ENCODE data around the gene DENND6B. TPM values are rescaled to one million over a fixed set of nuclear protein-coding genes. Genes with fewer than 3 reads are reported as not detected.
"Not testable (repeated sequence)": the region's sequence is repeated elsewhere in the genome, so short reads cannot be mapped to it uniquely, and the experiment has no call there.

The DENND6B gene
- total and polyA plus RNA-seq, 2 of the 13 experiments (the other 11 are each of a cell fraction or from before 2014, with no cell fraction given), result 0.95 to 3.8 TPM

- H3K9me3 ChIP-seq (ENCODE audit: low read length); H3K9ac ChIP-seq (ENCODE audit: insufficient read depth, low read depth, low read length); intact Hi-C loops (cut with micrococcal nuclease; ENCODE audit: unreplicated experiment); H4K20me1 ChIP-seq (ENCODE audit: insufficient read depth, low read length); H3K4me2 ChIP-seq (ENCODE audit: low read depth, low read length); FAIRE-seq; DNase-seq (ENCODE audit: low spot score); H3K27ac ChIP-seq (ENCODE audit: extremely low read length, insufficient read depth, low read length); H2AFZ ChIP-seq (ENCODE audit: low read length); H3K79me2 ChIP-seq (ENCODE audit: insufficient read depth, low read length); POLR2A ChIA-PET; ATAC-seq; H3K4me3 ChIP-seq (replicated peaks in 1 of 3; ENCODE audit: insufficient read depth in 1 of 3, low read depth in 2 of 3, low read length in 3 of 3); in situ Hi-C loops (cut with HindIII; ENCODE audit: extremely low pct_ligation_motif_present, low pct_unique_long_range_greater_than_20kb); BruUV-seq (replicated peaks): not testable (repeated sequence)
- H3K27me3 ChIP-seq (ENCODE audit: control insufficient read depth in 1 of 2, insufficient read depth in 2 of 2, low read length in 2 of 2), result peaks cover 9 to 22% of the 10 kb centered on the region in 2 experiments
- CTCF ChIA-PET (ENCODE audit: low intra/inter-chr PET ratio, low total read pairs), result interaction anchor here (1.1 to 4.2 kb wide), 3 partner anchors 23 to 68 kb away, joined by 3 to 125 read pairs (median 21); partner anchors contain the start of genes DENND6B, HDAC10 and PPP6R2
- peaks cover 11 to 14% of the 10 kb centered on the region in 2 experiments; a peak in 3 of 5 replicates for H3K36me3 ChIP-seq (replicated peaks in 1 of 2; ENCODE audit: control insufficient read depth in 1 of 2, insufficient read depth in 2 of 2, low read length in 2 of 2)
- peaks cover 29% of the 10 kb centered on the region for H3K4me1 ChIP-seq (ENCODE audit: insufficient read depth, low read length)
- 93% methylated on average over 8 of the region's 10 CpGs for WGBS (ENCODE audit: low lambda C conversion rate)
Measured at GRCh38 chr22:50273781-50274180, 53.0 kb downstream of the DENND6B start.

GRCh38 chr22:50273352-50273751 lies 53.5 kb downstream of the DENND6B start:
- POLR2A ChIA-PET, result not testable (repeated sequence)

More at GRCh38 chr22:50273352-50273751, 53.5 kb downstream of the DENND6B start:
- H3K4me1 ChIP-seq (ENCODE audit: insufficient read depth, low read length), result peaks cover 33% of the 10 kb centered on the region
- H3K4me3 ChIP-seq (replicated peaks in 1 of 3; ENCODE audit: insufficient read depth in 1 of 3, low read depth in 2 of 3, low read length in 3 of 3); H3K9ac ChIP-seq (ENCODE audit: insufficient read depth, low read depth, low read length); H3K9me3 ChIP-seq (ENCODE audit: low read length); intact Hi-C loops (cut with micrococcal nuclease; ENCODE audit: unreplicated experiment); H4K20me1 ChIP-seq (ENCODE audit: insufficient read depth, low read length); in situ Hi-C loops (cut with HindIII; ENCODE audit: extremely low pct_ligation_motif_present, low pct_unique_long_range_greater_than_20kb); BruUV-seq (replicated peaks); H3K4me2 ChIP-seq (ENCODE audit: low read depth, low read length); FAIRE-seq; H2AFZ ChIP-seq (ENCODE audit: low read length); H3K79me2 ChIP-seq (ENCODE audit: insufficient read depth, low read length); DNase-seq (ENCODE audit: low spot score); H3K27ac ChIP-seq (ENCODE audit: extremely low read length, insufficient read depth, low read length); ATAC-seq: not testable (repeated sequence)
- CTCF ChIA-PET (ENCODE audit: low intra/inter-chr PET ratio, low total read pairs), result interaction anchor here (1.1 to 4.2 kb wide), 2 partner anchors 22 to 69 kb away, joined by 3 to 125 read pairs; partner anchors contain the start of genes HDAC10 and PPP6R2
- H3K36me3 ChIP-seq (replicated peaks in 1 of 2; ENCODE audit: control insufficient read depth in 1 of 2, insufficient read depth in 2 of 2, low read length in 2 of 2), result peaks cover 10% of the 10 kb centered on the region in 2 experiments; a peak in 3 of 5 replicates
- H3K27me3 ChIP-seq (ENCODE audit: control insufficient read depth in 1 of 2, insufficient read depth in 2 of 2, low read length in 2 of 2), result peaks cover 9 to 26% of the 10 kb centered on the region in 2 experiments
- 100% methylated on average over 1 of the region's 11 CpGs for WGBS (ENCODE audit: low lambda C conversion rate)
- TF ChIP-seq CTCF (CRISPR knock-in tag; IDR thresholded peaks at IDR 0.05) (peak; percentile 30; the same call in 1 of the 2 replicates), ZBTB33 (CRISPR knock-in tag; IDR thresholded peaks at IDR 0.05) (peak; percentile 37; the same call in 1 of the 2 replicates), STAG1 (CRISPR knock-in tag; IDR thresholded peaks at IDR 0.05) (peak; percentile 21; the same call in 1 of the 2 replicates)

Measured in HepG2 (cell line).